CD1c-positive myeloid dendritic cell (primary cell): ENCODE data around the gene FBXW5.

Source experiments
- DNase-seq: peaks from one replicate; pipeline ENCODE4 v3.0.0-alpha.2; 2016; ENCODE audit errors: extremely low spot score

Gene FBXW5

GRCh38 chr9:136978073-136978864, 33.7 kb upstream of the FBXW5 start:
- peak; percentile 66 for DNase-seq

GRCh38 chr9:136977649-136978072, 33.1 kb upstream of the FBXW5 start:
- no peak for DNase-seq

DNA sequence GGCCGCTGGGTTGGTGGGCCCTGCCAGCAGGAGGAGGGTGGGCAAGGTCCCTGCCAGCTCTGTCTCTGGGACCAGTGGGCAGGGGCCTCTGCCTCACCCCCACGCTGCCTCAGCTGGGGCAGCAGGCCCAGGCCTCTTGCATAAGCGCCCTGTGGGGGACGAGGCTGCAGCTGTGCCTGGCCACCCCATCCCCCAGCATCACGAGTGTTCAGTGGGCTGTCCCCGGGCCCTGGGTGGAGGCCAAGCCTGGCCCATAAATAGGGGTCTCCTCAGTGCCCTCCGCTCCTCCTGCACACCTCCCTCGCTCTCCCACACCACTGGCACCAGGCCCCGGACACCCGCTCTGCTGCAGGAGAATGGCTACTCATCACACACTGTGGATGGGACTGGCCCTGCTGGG, 32.7 kb upstream of the FBXW5 start, which contains the start of gene PTGDS:
TSS of gene PTGDS (plus strand) at position 282 of the 400 bp plus-strand sequence. CDS start at position 357, 75 bp downstream.
- no peak for DNase-seq

DNA sequence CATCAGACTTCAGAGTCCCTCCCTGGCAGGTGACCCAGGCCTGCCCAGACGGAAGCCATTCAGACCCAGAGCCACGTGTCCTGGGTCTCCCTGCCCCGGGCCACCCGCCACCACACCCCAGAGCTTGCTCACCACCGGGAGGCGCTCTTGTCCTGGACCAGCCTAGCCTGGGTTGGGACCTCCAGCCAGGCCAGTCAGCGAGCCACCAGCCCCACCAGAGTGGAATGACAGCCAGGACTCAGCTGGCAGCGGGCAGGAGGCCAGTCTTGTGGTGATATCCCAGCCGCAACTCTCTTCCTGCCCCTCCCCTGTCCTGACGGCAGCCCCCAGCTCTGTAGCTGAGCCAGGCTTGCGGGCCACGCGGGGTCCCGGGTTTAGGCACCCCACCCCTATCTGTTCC, 31.1 kb upstream of the FBXW5 start:
- DNase-seq, result peak; percentile 35

GRCh38 chr9:136974817-136975535, 30.4 kb upstream of the FBXW5 start:
- no peak for DNase-seq

GRCh38 chr9:136973618-136974617, 29.4 kb upstream of the FBXW5 start:
- DNase-seq, result no peak

- no peak for DNase-seq
Observed at GRCh38 chr9:136972743-136973142, 28.2 kb upstream of the FBXW5 start.

GRCh38 chr9:136972335-136972734, 27.8 kb upstream of the FBXW5 start:
- no peak for DNase-seq

GRCh38 chr9:136971746-136972145, 27.2 kb upstream of the FBXW5 start:
- DNase-seq, result no peak

- no peak for DNase-seq
Observed at GRCh38 chr9:136970361-136970760, 25.8 kb upstream of the FBXW5 start.

DNA sequence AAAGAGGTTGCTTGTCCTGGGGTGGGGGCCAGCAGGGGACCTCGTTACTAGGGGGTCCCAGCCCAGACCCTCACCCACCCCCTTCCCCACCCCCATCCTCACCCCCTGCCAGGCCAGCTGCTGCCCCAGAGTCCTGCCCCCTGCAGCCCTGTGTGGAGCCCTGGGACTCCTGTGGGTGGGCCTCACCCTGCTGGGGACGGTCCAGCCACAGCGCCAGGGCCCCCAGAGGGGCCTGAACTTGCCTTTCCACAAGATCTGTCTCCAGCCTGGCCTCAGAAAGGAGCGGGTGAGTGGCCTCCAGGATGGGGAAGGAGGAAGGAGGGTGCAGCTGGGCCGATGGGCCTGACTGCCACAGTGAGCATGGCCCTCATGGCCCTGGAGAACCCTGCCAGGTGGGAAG, 25.2 kb upstream of the FBXW5 start:
- DNase-seq, result no peak

GRCh38 chr9:136969150-136969549, 24.6 kb upstream of the FBXW5 start:
- DNase-seq, result no peak

DNA sequence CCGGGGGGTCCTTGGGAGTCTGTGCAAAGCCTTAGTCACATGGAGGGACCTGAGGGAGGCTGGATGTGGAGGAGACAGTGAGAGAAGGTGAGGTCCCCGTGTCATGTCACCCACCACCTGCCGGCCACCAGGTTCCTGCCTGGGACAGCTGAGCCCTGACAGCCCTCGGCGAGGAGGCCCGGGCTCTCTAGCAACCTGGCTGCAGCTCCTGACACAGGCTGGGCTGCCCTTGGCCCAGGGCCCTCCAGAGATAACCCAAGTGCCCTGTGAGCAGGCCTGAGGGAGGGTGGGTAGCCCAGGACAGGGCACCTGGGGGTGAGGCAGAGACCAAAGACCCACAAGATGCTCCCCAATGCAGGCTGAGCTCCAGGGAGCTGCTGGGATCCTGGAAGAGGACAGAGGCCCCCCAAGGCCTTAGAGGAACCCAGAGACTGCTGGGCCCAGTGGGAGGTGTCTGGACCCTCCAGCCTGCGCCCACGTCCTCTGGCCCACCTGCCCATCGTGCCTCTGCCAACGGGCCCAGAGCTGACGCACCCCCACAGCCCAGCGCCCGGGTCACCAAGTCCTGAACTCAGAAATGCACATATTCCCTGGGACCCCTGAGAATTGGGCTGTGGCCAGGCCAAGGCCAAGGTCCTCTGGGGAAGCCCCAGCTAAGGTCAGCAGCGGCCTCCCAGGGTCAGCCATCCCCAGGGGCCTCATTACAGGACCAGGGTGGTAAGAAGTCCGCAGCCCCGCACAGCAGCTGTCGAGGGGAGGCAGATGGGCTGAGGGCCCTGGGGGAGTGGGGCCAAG, 24.0 kb upstream of the FBXW5 start:
- no peak for DNase-seq

DNA sequence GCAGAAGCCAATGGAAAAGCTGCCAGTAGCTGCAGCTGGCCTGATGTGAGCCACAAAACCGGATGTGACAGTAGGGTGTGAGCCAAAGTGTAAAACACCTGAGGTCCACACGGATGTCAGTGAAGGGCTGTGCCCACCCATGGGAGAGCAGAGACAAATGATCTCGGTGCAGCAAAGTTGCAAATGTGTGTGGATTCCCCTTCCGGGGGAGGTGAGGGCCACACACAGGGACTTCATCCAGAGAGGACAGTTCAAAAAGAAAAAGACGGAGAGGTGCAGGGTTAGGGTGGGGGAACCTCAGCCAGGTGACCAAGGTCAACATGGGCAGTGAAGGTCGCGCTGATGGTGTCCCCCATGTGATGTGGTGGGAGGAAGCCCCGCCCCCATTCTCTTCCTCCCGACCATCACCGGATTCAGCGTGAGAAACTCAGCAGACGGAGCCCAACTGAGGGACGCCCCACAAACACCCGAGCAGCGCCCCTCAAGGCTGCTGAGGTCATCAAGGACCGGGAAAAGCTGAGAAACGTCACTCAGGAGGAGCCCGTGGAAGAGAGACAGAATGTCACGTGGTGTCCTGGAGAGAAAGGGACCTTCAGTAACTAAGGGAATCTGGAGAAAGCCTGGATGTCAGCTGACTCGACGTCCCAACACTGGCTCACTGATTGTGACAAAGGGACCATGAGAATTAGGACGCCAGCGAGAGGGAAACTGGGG, 21.4 kb upstream of the FBXW5 start:
- DNase-seq, result peak; percentile 45

DNA sequence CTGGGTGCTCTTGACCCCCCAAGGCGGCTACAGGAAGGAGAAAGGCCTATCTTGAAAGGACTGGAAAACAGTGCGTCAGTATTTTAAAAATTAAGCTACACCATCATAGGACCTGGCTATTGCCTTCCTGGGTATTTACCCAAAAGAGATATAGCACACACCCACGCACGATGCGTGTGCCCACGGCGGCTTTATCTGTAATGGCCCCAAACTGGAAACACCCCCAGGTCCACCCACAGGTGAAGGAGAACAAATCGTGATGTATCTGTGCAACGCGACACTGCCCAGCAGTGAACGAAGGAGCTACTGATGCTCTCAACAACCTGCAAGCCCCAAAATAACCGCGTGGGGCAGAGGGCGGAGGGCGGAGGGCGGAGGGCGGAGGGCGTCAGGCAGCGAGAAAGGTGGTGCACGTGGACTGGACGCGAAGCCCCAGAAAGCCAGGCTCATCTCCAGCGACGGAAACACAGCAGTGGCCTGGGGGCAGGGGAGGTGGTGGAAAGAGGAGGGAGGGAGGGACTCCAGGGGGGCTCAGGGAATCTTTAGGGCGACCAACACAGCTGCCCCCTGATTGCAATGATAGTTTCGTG, 20.4 kb upstream of the FBXW5 start:
- DNase-seq, result no peak

DNA sequence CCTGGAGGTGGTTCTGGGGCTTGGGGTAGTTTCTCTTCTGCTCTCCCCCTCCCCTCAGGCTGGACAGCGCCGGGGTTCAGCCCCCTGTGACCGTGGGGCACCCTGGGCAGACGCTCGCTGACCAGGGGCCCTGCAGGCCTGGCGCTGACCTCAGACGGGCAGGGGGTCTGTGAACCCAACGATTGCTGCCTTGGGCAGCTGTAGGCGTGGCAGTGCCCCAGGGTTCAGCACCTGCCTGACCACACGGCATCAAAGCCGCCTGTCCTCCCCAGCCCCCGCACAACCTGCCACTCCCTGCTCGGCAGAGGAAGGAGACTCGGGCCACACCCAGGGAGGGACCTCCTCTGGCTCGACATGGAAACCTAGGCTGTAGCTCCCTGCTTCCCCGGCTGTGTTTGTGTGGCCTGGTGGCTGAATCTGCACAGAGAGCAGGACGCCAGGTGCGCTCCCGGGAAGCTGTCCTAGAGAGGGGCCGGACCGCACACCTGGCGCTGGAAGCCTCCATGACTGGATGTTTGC, 19.7 kb upstream of the FBXW5 start:
- no peak for DNase-seq

GRCh38 chr9:136963751-136964150, 19.2 kb upstream of the FBXW5 start:
- no peak for DNase-seq

DNA sequence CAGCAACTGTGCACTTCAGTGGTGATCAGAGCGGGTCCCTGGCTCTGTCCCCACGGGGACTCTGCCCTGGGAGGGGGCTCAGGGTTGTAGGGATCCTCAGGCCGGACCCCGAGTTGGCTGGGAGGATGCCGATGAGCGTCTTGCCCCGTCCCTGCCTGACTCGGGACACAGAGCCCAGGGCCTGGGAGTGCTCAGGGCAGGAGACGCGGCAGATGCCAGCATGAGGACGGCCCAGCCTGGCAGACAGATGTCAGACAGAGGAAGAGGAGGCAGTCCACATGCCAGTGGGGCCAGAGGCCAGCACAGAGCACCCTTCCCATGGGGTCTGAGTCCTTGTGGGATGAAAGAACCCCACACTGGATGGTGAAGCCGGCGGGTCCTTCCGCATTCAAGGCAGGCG, 18.8 kb upstream of the FBXW5 start:
- no peak for DNase-seq

DNA sequence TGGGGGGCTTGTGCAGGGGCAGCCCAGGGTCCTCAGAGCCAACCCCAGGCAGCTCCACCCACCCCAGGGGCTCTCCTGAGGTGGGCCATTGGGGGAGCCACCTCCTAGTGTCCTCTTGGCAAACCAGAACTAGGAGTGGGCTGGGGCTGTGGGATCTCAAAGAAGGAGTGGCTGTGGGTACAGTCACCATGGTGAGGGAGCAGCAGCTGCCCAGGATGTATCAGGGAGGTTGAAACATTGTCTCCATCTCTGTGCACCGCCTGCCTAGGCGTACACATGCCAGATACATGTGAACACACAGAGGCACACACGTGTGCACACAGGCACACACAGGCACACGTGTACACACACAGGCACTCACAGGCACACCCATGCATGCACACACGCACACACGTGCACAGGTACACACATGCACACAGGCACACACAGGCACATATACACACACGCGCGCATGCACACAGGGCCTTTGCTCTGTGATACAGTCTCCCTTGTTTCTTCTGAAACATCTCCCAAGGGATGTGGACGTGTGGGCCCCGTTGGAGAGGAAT, 18.2 kb upstream of the FBXW5 start:
- no peak for DNase-seq

GRCh38 chr9:136962163-136962562, 17.6 kb upstream of the FBXW5 start:
- DNase-seq, result no peak
